LoVo (cell line): ENCODE data around the gene GCN1.

Source experiments
- DNase-seq: peaks from one replicate; pipeline ENCODE4 v3.0.0-alpha.2; 2016; ENCODE audit warnings: low spot score

Gene GCN1

GRCh38 chr12:120175537-120175936 is 19.0 kb downstream of the GCN1 start:
- DNase-seq, result no peak

- DNase-seq, result no peak
These were observed 19.5 kb downstream of the GCN1 start for GRCh38 chr12:120175062-120175461.

- no peak for DNase-seq
These were observed 22.5 kb downstream of the GCN1 start for GRCh38 chr12:120172053-120172452.

GRCh38 chr12:120170631-120171030 is 23.9 kb downstream of the GCN1 start:
- DNase-seq, result no peak

- no peak for DNase-seq
These were observed 24.6 kb downstream of the GCN1 start for GRCh38 chr12:120169946-120170345.

- no peak for DNase-seq
These were observed 26.2 kb downstream of the GCN1 start for GRCh38 chr12:120168337-120168736.

GRCh38 chr12:120167529-120168095 is 26.9 kb downstream of the GCN1 start:
- no peak for DNase-seq

GRCh38 chr12:120164293-120164692 is 30.2 kb downstream of the GCN1 start:
- no peak for DNase-seq

- no peak for DNase-seq
These were observed 31.8 kb downstream of the GCN1 start for GRCh38 chr12:120162763-120163162.

GRCh38 chr12:120161852-120162251 is 32.7 kb downstream of the GCN1 start:
- no peak for DNase-seq

GRCh38 chr12:120159509-120160237 is 34.8 kb downstream of the GCN1 start:
- no peak for DNase-seq

- no peak for DNase-seq
These were observed 36.2 kb downstream of the GCN1 start for GRCh38 chr12:120158351-120158750.

GRCh38 chr12:120157678-120158077 is 36.8 kb downstream of the GCN1 start:
- DNase-seq, result no peak

- no peak for DNase-seq
These were observed 37.9 kb downstream of the GCN1 start for GRCh38 chr12:120156315-120157259.

GRCh38 chr12:120155072-120155471 is 39.4 kb downstream of the GCN1 start:
- no peak for DNase-seq

- no peak for DNase-seq
These were observed 43.5 kb downstream of the GCN1 start for GRCh38 chr12:120150919-120151525.

GRCh38 chr12:120148011-120148410 is 46.5 kb downstream of the GCN1 start:
- DNase-seq, result no peak

- DNase-seq, result no peak
These were observed 49.4 kb downstream of the GCN1 start for GRCh38 chr12:120145164-120145563.

GRCh38 chr12:120144215-120144614 is 50.3 kb downstream of the GCN1 start:
- DNase-seq, result no peak

- DNase-seq, result no peak
These were observed 52.2 kb downstream of the GCN1 start for GRCh38 chr12:120142231-120142877.

- no peak for DNase-seq
These were observed 53.2 kb downstream of the GCN1 start for GRCh38 chr12:120141336-120141735.

- DNase-seq, result no peak
These were observed 53.9 kb downstream of the GCN1 start for GRCh38 chr12:120140603-120141002.
